NCI-H1930 (cell line): Measurements from ENCODE around the gene CYP26C1.
A peak's percentile ranks its signal among the peaks of the same experiment; 100 is the strongest.

Source experiments
- DNase-seq, 2 experiments: peaks; one replicate each; lab custom pipeline; 2025; lab: John Stamatoyannopoulos, UW

CYP26C1 gene

GRCh38 chr10:93115661-93116383 lies 55.2 kb downstream of the CYP26C1 start:
- peak; percentile 1 to 56 for DNase-seq
